Esophagus squamous epithelium (tissue), 5 donors: ENCODE measurements around the gene THADA. TPM values are rescaled to one million over a fixed set of nuclear protein-coding genes. Genes with fewer than 3 reads are reported as not detected.
A peak's percentile ranks its signal among the peaks of the same experiment; 100 is the strongest.

Experiments used
- DNase-seq: peaks from one replicate; lab custom pipeline; 2025; lab: John Stamatoyannopoulos, UW
- H3K27ac ChIP-seq, 4 donors: fragments of 200-600 bp; sonication (generic); one replicate each; pipeline ENCODE4 v1.5.1; 2016 to 2019; ENCODE audit warnings: mild to moderate bottlenecking in 1 of 4
- H3K27me3 ChIP-seq, 4 donors: fragments of 200-600 bp; sonication (generic); 1 replicate in 3 of 4; 2 replicates in 1 of 4; pipeline versions ENCODE4 v1.5.1 to v1.6.0; 2017 to 2021; ENCODE audit warnings: antibody characterized with exemption in 1 of 4
- H3K36me3 ChIP-seq, 3 donors: fragments of 200-600 bp; sonication (generic); one replicate each; pipeline ENCODE4 v1.5.1; 2016 to 2019
- H3K4me1 ChIP-seq, 3 donors: fragments of 200-600 bp; sonication (generic); one replicate each; pipeline ENCODE4 v1.5.1; 2017 to 2019
- H3K4me3 ChIP-seq, 4 donors: fragments of 200-600 bp; sonication (generic); 1 replicate in 3 of 4; 2 replicates in 1 of 4; pipeline ENCODE4 v1.5.1; 2016 to 2019; ENCODE audit warnings: mild to moderate bottlenecking in 2 of 4, moderate library complexity in 1 of 4
- H3K9me3 ChIP-seq, 3 donors: fragments of 200-600 bp; sonication (generic); one replicate each; pipeline ENCODE4 v1.5.1; 2016 to 2019
- POLR2A ChIP-seq, 4 donors: fragments of 450-650 bp; IDR thresholded peaks; one replicate each; pipeline ENCODE4 v1.6.1; 2017; ENCODE audit warnings: antibody characterized with exemption in 4 of 4, mild to moderate bottlenecking in 4 of 4, moderate library complexity in 3 of 4
- WGBS, 2 donors: methylation state at CpG; one replicate each; pipeline ENCODE4 v1.1.5; 2018; 5-methylcytosine and 5-hydroxymethylcytosine counted together
- intact Hi-C: fragments of 100-400 bp; cut with DNase I; formaldehyde crosslinking; loops from one replicate; pipeline ENCODE4 v1.15.0; 2022
- total RNA-seq, 4 donors: library from RNA; depleted of rRNA; stranded (reverse); fragments of >200 nt; gene quantifications; one replicate each; pipeline ENCODE4 v1.1.0, GENCODE V29; 2016
- TF ChIP-seq, protein P1 (sequence below), 6 experiments: fragments of 450-650 bp in 4 of 6; fragments of 200-600 bp in 2 of 6; sonication (generic) in 2 of 6; IDR thresholded peaks; one replicate each; pipeline ENCODE4 v1.5.1; 2016 to 2019; ENCODE audit warnings: antibody characterized with exemption in 6 of 6, mild to moderate bottlenecking in 4 of 6, moderate library complexity in 4 of 6
- donor health status: DM: yes; HTN: yes; CAD: no.

Gene THADA
- total RNA-seq, 4 donors from 2014 or later: 14.0 to 32.2 (median 21.0) TPM

DNA sequence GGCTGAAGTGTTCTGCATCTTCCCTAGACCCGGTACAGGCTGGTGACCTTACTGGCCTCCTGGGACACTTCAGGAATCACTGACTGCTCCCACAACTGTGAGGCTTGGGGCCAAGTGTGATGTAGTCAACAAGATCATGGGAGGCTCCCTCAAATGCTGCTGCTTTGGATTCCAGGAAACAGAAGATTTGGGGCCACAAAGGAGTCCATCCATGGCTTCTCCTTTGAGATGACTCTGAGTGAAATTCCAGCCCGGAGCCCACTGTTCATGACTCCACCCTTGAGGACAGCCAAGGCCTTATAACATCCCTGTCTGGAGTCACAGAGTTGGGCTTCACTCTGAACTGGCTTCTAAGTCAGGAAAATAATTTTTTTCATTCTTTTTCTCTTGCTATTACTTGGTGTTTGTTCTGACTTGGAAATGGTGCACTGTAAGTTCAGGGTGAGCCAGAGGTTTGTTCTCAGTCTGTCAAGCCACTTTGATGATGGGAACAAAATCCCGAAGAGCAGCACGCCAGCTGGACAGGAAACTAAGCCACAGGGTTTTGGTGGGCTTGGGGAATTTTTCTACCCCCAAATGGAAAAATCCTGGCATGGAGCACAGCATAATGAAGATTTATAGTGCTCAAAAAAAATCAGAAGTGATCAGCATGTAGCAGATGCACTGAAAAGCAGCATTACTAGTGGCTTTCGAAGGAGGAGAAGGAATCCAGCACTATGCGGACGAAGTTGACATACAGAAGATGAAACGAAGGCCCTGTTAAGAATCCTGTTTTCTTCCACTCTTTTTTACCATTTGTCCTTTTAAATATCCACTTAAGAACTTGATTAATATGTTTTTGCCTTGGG is 271.4 kb downstream of the THADA start:
- WGBS, 2 donors: 59 to 66% methylated on average over 6 to 7 of the region's 8 CpGs
- peak overlapping the region; percentile 45 to 88 (median 86) for H3K27ac ChIP-seq
- H3K4me3 ChIP-seq: no peak overlapping the region
- no peaks in the 10 kb centered on the region for H3K27me3 ChIP-seq
- H3K9me3 ChIP-seq: no peaks in the 10 kb centered on the region
- no peak for DNase-seq
- intact Hi-C loops: no loop called here
- peaks cover 12 to 63% (median 24%) of the 10 kb centered on the region in 3 donors for H3K4me1 ChIP-seq
- TF ChIP-seq, protein P1, sequence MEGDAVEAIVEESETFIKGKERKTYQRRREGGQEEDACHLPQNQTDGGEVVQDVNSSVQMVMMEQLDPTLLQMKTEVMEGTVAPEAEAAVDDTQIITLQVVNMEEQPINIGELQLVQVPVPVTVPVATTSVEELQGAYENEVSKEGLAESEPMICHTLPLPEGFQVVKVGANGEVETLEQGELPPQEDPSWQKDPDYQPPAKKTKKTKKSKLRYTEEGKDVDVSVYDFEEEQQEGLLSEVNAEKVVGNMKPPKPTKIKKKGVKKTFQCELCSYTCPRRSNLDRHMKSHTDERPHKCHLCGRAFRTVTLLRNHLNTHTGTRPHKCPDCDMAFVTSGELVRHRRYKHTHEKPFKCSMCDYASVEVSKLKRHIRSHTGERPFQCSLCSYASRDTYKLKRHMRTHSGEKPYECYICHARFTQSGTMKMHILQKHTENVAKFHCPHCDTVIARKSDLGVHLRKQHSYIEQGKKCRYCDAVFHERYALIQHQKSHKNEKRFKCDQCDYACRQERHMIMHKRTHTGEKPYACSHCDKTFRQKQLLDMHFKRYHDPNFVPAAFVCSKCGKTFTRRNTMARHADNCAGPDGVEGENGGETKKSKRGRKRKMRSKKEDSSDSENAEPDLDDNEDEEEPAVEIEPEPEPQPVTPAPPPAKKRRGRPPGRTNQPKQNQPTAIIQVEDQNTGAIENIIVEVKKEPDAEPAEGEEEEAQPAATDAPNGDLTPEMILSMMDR (IDR thresholded peaks at IDR 0.05): no peak
- no peak for TF ChIP-seq POLR2A (IDR thresholded peaks at IDR 0.05)
- peaks cover 0 to 20% (median 0%) of the 10 kb centered on the region in 3 donors for H3K36me3 ChIP-seq

DNA sequence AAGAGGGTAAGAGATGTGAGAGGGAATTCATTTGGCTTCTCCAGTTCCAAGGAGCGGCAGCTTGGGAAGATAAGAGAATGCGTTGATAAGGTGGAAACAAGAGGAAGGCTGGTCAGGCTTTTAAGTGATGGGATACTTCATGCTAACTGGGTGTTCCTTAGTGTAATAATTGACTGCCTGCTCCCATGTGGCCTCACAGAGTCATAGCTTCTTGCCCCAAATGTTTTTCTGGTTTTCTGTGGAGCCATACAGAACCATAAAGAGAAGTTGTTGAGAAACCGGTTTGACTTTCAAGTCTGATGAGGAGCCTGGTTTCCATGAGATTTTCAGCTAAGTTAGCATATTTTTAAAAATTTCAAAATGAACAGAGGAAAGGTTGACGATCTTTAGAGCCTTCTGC is 272.0 kb downstream of the THADA start:
- Histone ChIP-seq H3K4me1 (peaks cover 12 to 63% (median 24%) of the 10 kb centered on the region in 3 donors), H3K4me3 (no peak overlapping the region), H3K27me3 (no peaks in the 10 kb centered on the region), H3K9me3 (no peaks in the 10 kb centered on the region), H3K36me3 (peaks cover 0 to 26% (median 0%) of the 10 kb centered on the region in 3 donors), H3K27ac (peak overlapping the region; percentile 45 to 88 (median 86))
- TF ChIP-seq, protein P1 (IDR thresholded peaks at IDR 0.05): no peak
- TF ChIP-seq POLR2A (IDR thresholded peaks at IDR 0.05): no peak
- WGBS, 2 donors: 75 to 82% methylated on average over 4 of the region's 4 CpGs
- intact Hi-C loops: no loop called here
- DNase-seq: no peak

DNA sequence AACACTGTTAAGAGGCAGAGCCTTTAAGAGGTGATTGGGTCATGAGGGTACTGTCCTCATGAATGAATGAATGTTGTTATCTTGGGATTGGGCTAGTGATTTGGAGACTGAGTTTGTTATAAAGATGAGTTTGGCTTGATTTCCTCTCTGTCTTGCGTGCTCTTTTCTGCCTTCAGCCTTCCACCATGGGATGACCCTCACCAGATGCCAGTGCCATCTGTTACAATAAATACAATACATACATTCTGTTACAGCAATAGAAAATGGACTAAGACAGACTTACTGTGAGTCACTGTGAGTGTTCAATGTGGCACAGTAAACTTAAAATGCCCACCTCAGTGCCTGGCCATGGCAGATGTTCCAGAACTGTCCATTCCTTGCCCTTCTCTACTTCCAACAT is 274.4 kb downstream of the THADA start:
- WGBS, 2 donors: 100% methylated on average over 1 of the region's 1 CpG
- Histone ChIP-seq H3K27me3 (no peaks in the 10 kb centered on the region), H3K4me1 (peaks cover 12 to 44% (median 22%) of the 10 kb centered on the region in 3 donors), H3K27ac (no peak overlapping the region), H3K4me3 (no peak overlapping the region), H3K36me3 (peaks cover 0 to 27% (median 0%) of the 10 kb centered on the region in 3 donors), H3K9me3 (no peaks in the 10 kb centered on the region)
- TF ChIP-seq POLR2A (IDR thresholded peaks at IDR 0.05): no peak
- TF ChIP-seq, protein P1 (IDR thresholded peaks at IDR 0.05): no peak
- intact Hi-C loops: no loop called here
- no peak for DNase-seq

DNA sequence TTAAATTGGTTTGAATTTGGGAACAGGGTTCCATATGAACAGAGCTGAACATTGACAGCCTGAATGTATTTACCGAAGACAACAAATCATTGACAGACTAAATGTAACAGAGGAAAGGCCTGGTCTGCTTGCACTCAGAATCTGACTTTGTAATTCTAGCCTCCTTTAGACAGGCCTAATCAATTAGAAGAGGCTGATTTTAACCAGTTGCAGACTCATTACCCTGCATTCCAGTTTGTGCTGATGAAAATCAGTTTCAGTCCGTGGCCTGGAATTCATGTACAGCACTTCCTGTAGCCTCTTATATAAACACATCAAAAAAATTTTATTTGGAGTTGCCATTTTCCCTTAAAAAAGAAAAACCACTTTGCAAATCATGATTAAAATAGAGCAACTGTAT is 276.3 kb downstream of the THADA start:
- H3K27ac ChIP-seq: no peak overlapping the region
- peaks cover 0 to 27% (median 0%) of the 10 kb centered on the region in 3 donors for H3K36me3 ChIP-seq
- H3K27me3 ChIP-seq: no peaks in the 10 kb centered on the region
- 63 to 73% methylated on average over 2 of the region's 2 CpGs for WGBS, 2 donors
- intact Hi-C loops: no loop called here
- DNase-seq: no peak
- H3K4me1 ChIP-seq: peaks cover 5 to 32% (median 11%) of the 10 kb centered on the region in 3 donors
- no peak for TF ChIP-seq POLR2A (IDR thresholded peaks at IDR 0.05)
- TF ChIP-seq, protein P1 (IDR thresholded peaks at IDR 0.05): no peak
- H3K9me3 ChIP-seq: no peaks in the 10 kb centered on the region
- H3K4me3 ChIP-seq: no peak overlapping the region

DNA sequence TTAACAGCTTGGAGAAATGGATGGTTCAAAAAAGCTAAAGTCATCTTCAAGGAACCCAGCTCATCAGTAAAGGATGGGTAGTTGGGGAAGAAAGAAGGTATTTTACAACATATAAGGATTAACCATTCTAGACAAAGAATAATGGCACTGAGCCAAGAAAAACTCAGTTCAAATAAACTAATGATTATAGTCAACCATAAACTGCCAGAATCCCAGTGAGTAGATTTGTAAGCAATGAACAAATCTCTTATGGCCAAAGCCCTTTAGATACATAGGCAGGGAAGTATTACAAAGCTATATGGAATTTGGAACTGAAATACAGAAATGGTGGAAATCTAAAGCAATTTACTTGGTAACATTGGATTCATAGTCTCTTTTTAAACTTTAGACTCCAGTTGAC is 277.0 kb downstream of the THADA start:
- intact Hi-C loops: no loop called here
- no peak overlapping the region for H3K4me3 ChIP-seq
- H3K27me3 ChIP-seq: no peaks in the 10 kb centered on the region
- H3K9me3 ChIP-seq: no peaks in the 10 kb centered on the region
- H3K4me1 ChIP-seq: peaks cover 0 to 32% (median 5%) of the 10 kb centered on the region in 3 donors
- H3K36me3 ChIP-seq: peaks cover 0 to 27% (median 0%) of the 10 kb centered on the region in 3 donors
- H3K27ac ChIP-seq: no peak overlapping the region
- TF ChIP-seq POLR2A (IDR thresholded peaks at IDR 0.05): no peak
- TF ChIP-seq, protein P1 (IDR thresholded peaks at IDR 0.05): no peak
- DNase-seq: no peak
